Esophagus mucosa (tissue), 1 donor: Measurements from ENCODE around the gene FAM210A. TPM values are rescaled to one million over a fixed set of nuclear protein-coding genes. Genes with fewer than 3 reads are reported as not detected.
A peak's percentile ranks its signal among the peaks of the same experiment; 100 is the strongest.

Source experiments
- ATAC-seq: fragments of 200-7000 bp; cut with Tn5 transposase; one replicate; pipeline ENCODE4 v1.9.1; 2020
- total RNA-seq: library from RNA; stranded (reverse); gene quantifications from one replicate; pipeline ENCODE4 v1.2.4, GENCODE V29; 2023
- donor health status: DM: yes; HTN: yes; CAD: no.

FAM210A gene
- total RNA-seq, 1 donor from 2014 or later, result 14.6 TPM

- ATAC-seq, result no peak
Observed at GRCh38 chr18:13643261-13643751, 83.1 kb downstream of the FAM210A start.

- ATAC-seq, result no peak
Observed at GRCh38 chr18:13642440-13642827, 83.9 kb downstream of the FAM210A start.

- ATAC-seq, result peak; percentile 50
Observed at GRCh38 chr18:13641551-13642439, 84.6 kb downstream of the FAM210A start.

- no peak for ATAC-seq
Observed at GRCh38 chr18:13640266-13640860, 86.0 kb downstream of the FAM210A start.

GRCh38 chr18:13638719-13639595 lies 87.4 kb downstream of the FAM210A start:
- no peak for ATAC-seq

- ATAC-seq, result no peak
Observed at GRCh38 chr18:13635046-13635445, 91.3 kb downstream of the FAM210A start.

- no peak for ATAC-seq
Observed at GRCh38 chr18:13633700-13634099, 92.7 kb downstream of the FAM210A start.

- ATAC-seq, result no peak
Observed at GRCh38 chr18:13630716-13631268, 95.6 kb downstream of the FAM210A start.

GRCh38 chr18:13629841-13630715 lies 96.3 kb downstream of the FAM210A start:
- ATAC-seq, result peak; percentile 71

GRCh38 chr18:13628211-13628610 lies 98.1 kb downstream of the FAM210A start:
- ATAC-seq, result no peak

GRCh38 chr18:13627639-13628038 lies 98.7 kb downstream of the FAM210A start:
- ATAC-seq, result no peak

GRCh38 chr18:13626544-13626908 lies 99.8 kb downstream of the FAM210A start:
- ATAC-seq, result no peak

GRCh38 chr18:13625843-13626543 lies 100.4 kb downstream of the FAM210A start:
- no peak for ATAC-seq

- no peak for ATAC-seq
Observed at GRCh38 chr18:13625355-13625754, 101.0 kb downstream of the FAM210A start.

- ATAC-seq, result no peak
Observed at GRCh38 chr18:13624563-13625237, 101.7 kb downstream of the FAM210A start.

GRCh38 chr18:13623871-13624270 lies 102.5 kb downstream of the FAM210A start:
- no peak for ATAC-seq

- ATAC-seq, result no peak
Observed at GRCh38 chr18:13623348-13623747, 103.0 kb downstream of the FAM210A start.

GRCh38 chr18:13622751-13623150 lies 103.6 kb downstream of the FAM210A start:
- ATAC-seq, result no peak

- no peak for ATAC-seq
Observed at GRCh38 chr18:13621886-13622619, 104.3 kb downstream of the FAM210A start.

- ATAC-seq, result no peak
Observed at GRCh38 chr18:13621446-13621849, 104.9 kb downstream of the FAM210A start.
